ENCODE data around the gene FSHR.
A peak's percentile ranks its signal among the peaks of the same experiment; 100 is the strongest.

The FSHR gene

DNA sequence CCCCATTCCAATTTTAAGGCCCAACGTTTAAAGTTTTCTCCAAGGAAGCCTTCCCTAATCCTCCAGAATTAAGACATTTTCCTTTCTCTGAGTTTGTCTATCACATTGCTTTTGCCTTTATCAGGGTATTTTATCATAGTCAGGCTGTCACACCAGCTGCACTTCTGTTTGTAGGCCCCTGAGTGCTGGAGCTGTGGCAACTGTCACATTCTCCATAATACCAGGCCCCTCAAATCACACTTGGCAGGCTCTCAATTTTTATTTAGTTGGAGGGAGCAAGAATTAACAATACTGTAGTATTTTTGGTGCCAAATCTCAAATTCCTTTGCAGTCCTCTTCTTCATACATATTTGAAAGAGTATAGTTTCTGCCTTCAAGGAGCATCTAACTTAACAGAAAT lies 122.2 kb downstream of the FSHR start:
- no peak for DNase-seq (ENCODE audit: low read depth, low spot score)

DNA sequence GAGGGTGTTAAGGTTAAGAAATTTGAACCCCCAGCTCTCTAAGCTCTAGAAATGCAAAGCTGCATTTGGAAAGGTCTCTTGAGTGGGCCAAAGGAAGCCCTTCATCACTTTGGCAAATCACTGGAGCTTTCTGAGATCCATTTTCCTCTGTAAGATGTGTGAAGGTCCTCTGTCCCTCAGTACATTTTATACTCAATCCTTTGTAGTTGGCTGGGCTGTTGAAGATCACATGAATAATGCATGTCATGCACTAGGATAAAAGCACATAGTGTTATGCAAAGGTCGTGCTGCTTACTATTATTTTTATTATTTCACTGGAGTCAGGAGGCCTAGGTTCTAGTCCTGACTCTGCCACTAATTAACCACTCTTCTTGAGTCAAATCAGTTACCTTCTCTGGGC lies 124.9 kb downstream of the FSHR start:
- DNase-seq (ENCODE audit: low read depth, low spot score), result no peak

DNA sequence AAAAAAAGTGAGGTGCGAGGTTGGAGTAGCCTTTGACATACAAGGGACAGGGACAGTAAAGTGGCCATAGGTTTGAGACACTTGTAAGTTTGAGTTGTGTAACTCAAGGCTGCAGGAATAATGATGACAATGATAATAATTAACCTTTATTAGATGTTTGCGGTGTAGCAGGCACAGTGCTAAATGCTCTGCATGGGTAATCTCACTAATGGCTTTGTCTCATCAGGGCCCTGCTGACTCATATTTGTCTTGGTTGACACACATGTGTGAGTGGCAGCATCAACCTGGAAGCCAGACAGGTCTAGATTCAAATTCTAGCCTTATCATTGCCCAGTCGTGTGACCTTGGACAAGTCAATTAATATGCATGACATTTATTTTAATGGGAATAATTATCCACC lies 126.2 kb downstream of the FSHR start:
- no peak for DNase-seq (ENCODE audit: low read depth, low spot score)

DNA sequence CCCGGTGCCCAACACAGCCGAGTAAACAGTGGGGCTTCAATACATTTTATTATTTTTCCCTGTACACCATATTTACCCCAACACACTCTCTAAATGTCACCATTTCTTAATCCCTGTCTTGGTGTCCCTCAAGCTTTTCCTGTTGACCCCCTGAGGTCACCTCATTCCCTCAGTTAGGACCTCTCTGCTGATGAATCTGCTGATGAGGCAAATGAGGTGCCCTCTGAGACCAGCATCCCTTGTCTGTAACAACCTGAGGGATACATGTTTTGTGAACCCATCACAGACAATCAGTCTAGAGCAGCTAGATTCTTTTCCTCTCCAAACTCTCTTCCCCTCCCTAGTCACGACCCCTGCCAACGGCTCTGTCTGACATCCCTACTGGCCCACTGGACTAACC lies 127.6 kb downstream of the FSHR start:
- no peak for DNase-seq (ENCODE audit: low read depth, low spot score)

DNA sequence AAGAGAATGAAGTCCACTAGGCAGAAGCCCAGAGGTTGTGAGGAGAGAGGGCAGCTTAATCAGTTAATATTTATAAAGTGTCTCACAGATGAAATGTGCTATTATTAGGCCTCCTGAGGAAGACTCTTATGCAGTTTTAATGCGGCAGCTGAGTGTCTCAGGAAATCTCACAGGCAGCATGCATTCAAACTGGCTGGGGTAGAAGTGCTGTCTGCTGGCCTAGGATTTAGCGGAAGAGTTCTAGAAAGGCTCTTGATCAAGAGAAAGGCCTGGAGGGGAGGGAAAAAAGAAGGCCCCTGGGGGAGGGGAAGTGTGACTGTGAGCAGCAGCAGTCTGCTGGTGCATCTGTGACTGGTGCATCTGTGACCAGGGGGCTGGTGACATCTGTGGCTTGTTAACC lies 133.0 kb downstream of the FSHR start:
- DNase-seq (ENCODE audit: low read depth, low spot score), result peak; percentile 6

DNA sequence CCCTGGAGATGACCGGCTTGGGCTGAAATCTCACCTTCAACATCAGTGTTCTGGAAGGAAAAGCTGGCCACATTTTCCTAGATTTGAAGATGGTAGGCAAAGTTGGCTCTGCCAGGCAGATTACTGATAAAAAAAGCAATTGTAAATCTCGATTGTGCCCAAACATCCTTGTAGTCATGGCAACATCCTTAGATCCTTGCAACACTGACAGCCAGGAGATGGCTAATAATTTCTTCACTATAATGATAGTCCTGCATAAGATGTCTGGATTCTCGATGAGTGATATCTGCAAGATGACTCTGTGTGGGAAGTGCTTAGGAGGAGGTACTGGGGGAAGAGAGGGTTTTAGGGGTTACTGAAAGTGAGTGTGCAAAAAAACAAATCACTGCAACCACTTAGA lies 149.1 kb downstream of the FSHR start:
- DNase-seq (ENCODE audit: low read depth, low spot score), result no peak

DNA sequence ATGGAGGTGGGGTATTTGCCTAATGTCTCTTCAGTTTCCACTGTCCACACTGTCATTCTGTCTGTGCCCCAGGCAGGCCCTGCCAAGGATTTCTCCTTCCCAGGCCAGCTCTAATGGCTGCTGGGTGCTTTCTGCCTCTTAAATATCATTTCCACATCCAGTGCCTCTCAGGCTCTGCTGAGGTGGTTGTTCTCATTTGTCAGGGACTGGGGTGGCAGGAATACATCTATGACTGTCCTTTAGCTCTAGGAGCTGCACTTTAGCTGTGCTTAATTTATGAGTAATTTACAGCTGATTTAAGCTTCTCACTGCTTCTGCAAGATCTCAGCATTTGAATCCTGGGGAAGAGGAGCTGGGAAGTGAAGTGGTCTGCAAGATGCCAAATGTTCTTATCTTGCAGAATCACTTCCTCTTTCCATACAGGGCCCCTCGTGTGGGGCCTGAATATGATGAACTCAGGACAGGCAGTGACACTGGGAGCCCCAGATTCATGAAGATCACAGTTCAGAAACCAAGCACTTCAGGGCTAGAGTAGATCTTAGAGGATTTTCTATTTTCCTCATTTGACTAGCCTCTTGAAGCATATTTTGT lies 150.2 kb downstream of the FSHR start:
- DNase-seq (ENCODE audit: low read depth, low spot score), result no peak

DNA sequence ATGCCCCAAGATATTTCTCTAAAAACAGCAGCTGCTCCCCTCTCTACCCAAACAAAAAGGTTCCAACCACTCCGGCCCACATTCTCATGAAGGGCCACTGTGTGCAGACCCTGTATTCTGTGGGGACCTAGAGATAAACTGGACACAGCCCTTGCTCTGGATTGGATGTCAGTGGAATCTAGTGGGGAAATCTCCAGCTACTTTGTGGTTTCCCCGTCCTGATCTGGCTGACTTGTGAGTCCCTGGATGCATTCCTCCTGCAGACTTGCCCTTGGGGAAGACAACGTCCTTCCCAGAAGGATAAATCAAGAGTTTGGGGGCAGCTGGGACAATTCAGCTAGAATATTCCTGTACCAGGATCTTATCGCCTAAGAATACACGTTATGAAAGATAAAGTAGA lies 151.1 kb downstream of the FSHR start:
- no peak for DNase-seq (ENCODE audit: low read depth, low spot score)

DNA sequence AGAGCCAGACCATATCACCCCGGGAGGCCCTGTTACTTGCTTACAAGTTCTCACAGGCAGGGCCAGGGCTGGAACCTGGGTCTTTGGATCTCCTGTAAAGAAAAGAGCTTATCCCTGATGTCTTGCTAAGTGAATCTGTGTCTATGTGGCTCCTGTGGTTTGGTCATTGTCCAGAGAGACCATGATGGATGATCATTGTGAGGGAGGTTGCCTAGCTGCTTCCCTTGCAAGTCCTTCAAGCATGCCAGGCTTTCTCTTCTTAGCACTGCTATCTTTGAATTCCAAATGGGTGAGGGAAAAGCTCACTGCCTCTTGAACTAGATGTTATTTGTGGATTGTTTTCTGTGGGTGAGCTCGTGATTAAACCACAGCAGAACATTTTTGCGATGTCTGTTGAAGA lies 151.6 kb downstream of the FSHR start:
- DNase-seq (ENCODE audit: low read depth, low spot score), result peak; percentile 12

DNA sequence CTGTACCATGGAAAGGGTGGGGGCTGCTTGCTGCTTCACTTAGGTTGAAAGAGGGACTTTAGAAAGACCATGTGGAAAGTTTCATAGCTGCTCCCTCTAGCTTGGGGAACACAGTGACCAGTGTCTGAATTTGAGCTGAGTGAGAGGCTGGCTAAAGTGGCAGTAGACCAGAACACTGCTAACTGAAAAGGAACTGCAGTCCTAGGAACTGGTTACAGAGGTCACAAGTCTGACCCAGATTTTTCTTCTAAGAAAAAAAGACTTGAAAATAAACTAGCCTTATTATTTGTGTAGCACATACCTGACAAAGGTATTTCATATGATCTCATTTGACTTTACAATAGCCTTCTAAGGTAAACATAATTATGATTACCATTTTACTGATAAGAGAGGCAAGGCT lies 153.6 kb downstream of the FSHR start:
- no peak for DNase-seq (ENCODE audit: low read depth, low spot score)

DNA sequence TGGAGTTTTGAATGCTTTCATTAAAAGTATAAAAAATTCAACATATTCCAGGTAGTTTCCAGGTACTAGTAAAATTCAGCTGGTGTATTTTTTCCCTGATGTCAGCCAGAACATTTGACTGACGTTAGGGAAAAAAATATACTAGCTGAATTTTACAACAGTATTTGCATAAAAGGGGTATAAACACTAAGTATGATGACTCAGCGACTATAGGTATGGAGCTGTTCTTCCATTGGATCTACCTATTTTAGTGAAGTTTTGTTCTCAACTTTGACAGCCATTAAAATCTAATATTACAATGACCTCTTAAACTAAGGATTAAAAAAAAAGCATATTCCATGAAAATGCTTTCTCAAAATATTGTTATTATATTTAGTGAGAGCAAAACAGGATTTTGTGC lies 155.9 kb downstream of the FSHR start:
- DNase-seq (ENCODE audit: low read depth, low spot score), result no peak

DNA sequence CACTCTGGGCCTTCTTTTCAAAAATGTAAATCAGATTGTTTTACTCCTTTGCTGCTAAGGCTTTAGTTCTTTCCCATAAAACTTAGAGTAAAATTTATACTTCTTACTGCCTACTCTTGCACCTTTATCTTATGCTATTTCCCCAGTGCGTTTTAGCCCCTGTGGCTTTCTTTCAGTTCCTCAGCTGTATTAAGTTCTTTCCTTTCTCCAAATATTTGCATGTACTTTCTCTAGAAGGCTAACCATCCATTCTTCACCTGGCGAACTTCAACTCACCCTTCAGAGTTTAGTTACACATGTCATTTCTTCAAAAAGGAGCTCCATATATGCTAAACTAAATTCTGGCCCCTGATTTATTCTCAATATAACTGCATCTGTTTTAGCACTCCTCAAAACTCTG lies 160.7 kb downstream of the FSHR start:
- DNase-seq (ENCODE audit: low read depth, low spot score), result no peak

DNA sequence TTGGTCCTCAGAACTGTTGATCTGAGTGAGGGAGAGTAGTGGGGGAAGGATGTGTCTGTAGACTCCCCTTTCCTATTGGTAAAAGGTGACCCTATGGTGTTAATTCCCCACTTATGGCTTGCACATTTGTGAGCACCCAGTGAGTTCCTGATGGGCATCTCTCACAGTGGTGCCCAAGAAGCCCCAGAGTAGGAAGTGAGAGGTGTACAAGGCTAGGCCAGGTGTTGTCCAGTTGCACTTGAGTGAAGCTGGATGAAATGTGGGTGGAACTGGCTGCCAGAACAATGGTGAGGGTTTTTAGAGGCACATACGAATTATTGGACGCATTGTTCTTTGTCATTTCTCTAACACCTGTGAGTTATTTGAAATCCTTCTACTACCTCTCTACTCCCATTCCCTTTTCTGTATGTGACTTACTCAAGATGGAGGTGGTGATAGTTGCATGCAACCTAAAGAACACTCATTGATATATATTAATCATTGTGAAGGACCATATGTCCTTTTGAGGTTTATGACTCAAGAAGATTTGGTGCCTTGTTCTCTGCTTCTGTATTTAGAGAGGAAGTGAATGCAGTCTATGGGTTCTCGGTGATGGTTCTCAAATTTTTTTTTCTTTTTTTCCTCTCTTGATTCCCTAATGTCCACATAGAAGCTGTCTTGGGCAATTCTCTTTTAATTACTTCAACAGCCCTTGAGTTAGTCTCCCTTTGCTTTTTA lies 162.7 kb downstream of the FSHR start:
- no peak for DNase-seq (ENCODE audit: low read depth, low spot score)

DNA sequence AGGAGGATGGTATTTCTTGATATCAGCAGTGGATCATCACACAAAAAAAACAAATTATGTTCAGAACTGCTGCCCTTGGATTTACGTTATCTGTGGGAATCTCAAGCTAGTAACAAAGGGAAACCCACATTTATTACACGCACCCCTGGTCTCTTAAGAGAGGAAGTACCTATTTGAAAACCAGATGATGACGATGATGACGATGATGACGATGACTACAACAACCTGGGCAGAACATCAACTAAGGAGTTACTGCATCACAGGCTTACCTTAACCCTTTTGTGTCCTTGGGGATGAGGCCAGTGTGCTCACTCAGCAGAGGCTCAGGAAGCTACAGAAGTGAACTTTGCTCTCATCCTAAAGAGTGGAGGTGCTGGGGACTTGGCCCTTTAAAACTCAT lies 169.4 kb downstream of the FSHR start:
- DNase-seq (ENCODE audit: low read depth, low spot score), result no peak

DNA sequence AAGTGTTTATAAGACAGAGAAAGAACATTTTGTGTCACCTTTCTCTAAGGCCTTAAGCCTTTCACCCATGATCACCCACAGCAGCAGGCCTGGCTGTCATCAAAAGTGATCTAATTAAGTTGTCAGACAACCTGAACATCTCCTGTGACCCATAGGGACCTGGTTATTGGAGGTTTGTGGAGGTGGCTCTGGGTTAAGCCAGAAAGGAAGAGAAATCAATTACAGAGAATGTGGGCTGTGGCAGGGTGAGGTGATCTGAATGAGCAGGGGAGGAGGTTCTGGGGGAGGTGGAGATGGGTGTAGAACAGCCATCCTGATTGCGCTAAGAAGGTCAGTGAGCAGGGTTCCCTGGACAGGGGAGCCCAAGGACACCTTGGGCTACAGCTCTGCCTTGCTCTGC lies 170.8 kb downstream of the FSHR start:
- DNase-seq (ENCODE audit: low read depth, low spot score), result no peak

DNA sequence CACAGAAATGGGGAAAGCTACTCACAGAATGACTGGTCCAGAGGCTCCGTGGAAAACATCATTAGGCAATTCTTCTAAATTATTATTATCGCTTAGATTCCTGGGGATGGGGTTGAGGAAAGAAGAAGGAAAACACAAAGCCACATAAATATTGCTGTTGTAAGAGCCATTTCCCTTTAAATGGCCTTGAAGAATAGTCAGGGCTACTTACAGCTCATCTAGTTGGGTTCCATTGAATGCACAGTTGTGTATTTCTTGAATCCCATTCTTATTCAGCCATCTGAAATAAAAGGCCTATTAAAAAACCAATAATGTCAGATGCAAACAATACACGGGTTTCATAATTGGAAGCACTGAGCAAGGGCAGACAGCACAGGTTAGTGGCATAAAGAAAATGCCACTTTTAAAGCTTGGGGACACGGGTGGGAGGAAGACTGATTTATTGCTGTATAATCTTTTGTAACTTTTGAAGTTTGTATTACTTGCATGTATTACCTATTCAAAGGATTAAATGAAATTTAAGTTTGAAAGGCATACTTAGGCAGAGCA lies 171.4 kb downstream of the FSHR start:
- DNase-seq (ENCODE audit: low read depth, low spot score), result no peak

DNA sequence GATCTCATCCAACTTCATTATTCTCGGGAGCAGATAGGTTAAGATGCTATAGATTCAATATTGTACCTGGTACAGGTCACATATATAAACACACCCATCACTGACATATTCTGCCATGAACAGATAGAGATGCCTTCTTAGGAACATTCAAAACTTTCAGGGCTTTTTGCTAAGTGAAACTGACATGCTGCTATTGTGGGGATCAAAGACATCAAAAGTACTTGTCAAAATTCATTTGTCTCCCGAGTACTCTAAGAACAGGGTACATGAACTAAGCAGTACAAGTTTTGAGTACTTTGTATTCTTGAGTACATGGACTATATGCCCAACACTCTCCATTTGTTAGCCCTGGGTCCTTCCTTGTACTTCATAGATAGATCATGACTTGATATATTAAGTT lies 173.5 kb downstream of the FSHR start:
- no peak for DNase-seq (ENCODE audit: low read depth, low spot score)

DNA sequence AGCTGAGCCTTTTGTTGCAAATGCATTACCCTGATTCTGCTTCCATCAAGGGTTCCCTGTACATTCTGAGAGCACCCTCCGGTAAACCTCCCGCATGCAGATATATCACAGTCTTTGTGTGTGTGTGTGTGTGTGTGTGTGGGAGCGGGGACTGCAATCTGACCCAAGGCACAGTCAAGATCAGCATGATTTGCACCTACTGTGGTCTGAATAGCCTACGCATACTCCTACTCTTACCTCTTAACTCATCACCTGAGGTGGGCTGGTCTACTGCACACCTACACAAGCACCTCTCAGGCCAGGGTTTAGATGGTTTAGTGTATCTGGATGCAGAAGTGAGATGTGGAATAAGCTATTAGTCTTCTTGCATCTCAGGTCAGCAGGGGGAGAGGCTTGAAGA lies 174.6 kb downstream of the FSHR start:
- no peak for DNase-seq (ENCODE audit: low read depth, low spot score)

DNA sequence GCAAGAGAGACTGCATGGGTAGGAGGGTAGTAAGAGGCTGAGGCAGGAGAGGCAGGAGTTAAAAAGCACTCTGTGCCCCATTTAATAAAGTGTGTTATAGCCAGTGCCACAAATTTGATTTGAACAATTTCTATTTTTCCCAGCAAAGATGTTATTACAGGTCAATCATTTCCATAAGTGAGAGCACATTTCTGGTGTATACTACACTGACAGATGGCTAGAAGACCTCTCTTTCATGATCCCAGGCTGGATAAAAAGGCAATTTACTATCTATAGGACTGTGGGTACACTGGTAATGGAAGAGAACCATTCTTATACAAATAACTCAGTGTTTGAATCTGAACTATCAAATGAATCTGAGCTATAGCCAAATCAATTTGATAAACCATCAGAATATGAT lies 176.2 kb downstream of the FSHR start:
- DNase-seq (ENCODE audit: low read depth, low spot score), result no peak

DNA sequence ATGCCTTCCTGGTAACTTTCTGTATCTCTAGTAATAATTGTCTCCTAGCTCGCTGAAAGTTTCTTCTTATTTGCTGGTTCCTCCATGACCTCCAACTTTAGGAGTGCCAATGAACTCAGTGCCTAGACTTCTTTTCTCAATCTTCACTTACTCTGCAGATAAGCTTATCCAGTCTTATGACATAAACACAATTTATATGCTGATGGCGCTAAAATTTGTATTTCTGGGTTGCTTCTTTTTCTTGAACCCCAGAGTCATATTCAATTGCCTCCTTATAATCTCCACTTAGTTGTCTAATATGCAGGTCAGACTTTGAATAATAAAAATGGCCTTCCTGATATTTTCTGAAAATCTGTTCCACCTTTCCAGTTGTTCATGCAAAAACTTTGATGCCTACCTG lies 182.5 kb downstream of the FSHR start:
- no peak for DNase-seq (ENCODE audit: low read depth, low spot score)

DNA sequence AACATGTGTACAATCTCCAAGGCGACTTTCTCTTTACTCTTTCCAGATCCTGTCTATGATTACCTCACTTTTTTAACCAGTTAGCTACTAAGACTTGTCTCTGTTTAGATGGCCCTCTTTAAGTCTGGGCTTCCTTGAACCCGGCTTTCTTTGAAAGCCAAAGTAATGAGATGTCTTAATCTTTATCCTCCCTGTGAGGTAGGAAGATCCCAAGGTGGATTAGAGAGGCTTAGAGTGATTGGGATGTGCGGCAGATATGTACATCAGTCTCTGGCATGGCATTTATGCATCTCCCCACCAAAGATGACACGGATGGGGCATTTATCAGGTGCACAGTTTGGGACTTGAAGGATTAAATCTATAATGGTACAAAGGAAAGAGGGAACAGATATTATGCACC lies 186.3 kb downstream of the FSHR start:
- no peak for DNase-seq (ENCODE audit: low read depth, low spot score)

DNA sequence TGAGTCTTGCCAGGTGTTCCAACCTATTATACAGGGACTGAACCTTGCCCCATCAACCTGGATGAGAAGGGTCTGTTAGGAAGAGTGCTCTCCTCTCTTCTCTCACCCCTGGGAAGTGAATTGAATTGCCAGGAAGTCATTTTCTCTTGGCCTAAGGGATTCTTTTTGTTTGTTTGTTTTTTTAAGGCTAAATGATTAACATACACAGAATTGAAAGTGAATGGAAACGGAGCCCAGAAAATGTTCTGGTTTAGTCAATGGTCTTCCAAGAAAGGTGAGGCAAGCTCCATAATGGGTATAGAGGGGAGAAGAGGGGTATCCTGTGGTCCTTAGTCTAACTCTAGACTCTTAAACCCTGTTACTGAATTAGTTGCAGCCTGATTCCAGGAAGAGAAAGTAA lies 189.1 kb downstream of the FSHR start:
- DNase-seq (ENCODE audit: low read depth, low spot score), result no peak

DNA sequence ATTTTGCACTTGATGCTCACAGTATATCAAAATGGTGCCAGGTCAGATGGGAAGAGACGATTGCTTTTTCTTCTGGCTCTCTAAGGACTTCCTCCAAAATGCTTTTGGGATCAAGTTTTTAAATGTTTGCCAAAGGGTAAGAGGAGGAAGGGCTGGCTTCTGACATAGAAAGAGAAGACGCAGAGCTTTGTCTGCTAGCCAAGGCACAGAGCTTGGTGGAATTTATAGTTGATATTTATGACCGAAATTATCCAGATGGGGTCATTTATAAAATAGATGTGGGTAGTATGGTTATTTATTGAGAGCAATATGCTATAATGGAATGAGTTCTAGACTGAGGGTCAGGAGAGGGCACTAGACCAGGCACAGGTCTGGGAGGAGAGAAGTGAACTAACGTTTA lies 193.3 kb downstream of the FSHR start:
- DNase-seq (ENCODE audit: low read depth, low spot score), result no peak

DNA sequence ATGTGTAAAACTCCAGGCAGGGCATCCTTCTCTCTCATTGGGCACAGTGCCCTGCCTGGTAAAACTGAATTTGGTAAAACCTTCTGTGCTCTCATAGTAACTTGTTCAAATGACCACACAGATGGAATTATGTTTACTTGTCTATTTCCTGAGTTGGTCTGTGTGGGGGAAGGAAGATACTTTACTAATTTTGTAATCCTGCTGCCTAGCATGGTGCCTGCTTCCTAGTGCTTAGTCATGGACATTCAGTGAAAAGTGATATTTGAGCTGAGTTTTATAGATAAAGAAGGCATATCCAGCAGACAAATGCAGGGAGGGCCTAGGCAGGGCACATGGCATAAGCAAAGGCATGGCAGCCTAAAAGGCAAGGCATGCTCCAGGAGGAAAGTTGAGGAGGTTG lies 199.4 kb downstream of the FSHR start:
- no peak for DNase-seq (ENCODE audit: low read depth, low spot score)
